Measurements from ENCODE around the gene GINM1.

Gene GINM1

DNA sequence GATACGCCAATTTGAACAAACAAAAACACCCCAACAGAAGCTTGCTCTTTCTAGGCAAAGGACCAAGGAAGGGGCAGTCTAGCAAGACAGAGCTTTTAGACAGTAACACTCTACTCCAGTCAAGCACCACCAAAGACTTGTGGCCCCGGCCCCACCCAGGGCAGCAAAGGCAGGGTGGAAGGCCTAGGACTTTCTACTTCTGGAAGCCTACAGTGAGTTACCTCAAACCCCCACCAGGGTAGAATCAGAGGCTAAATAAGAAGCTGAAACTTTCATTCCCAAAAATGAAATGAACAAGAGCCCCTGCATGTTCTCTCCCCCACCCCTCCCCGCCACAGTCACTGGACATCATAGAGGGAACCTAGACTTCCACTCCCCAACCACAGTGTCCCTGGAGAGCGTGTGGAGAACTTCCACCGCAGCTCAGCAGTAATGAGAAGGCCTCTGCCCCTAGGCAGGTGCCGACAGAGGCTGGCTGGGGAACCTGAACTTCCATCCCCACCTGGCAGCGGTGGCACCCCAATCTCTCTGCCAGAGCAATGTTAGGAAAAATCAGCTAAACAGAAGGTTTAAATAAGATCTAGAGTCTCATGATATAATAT, 42.3 kb downstream of the GINM1 start:
- TF ChIP-seq, protein P1, sequence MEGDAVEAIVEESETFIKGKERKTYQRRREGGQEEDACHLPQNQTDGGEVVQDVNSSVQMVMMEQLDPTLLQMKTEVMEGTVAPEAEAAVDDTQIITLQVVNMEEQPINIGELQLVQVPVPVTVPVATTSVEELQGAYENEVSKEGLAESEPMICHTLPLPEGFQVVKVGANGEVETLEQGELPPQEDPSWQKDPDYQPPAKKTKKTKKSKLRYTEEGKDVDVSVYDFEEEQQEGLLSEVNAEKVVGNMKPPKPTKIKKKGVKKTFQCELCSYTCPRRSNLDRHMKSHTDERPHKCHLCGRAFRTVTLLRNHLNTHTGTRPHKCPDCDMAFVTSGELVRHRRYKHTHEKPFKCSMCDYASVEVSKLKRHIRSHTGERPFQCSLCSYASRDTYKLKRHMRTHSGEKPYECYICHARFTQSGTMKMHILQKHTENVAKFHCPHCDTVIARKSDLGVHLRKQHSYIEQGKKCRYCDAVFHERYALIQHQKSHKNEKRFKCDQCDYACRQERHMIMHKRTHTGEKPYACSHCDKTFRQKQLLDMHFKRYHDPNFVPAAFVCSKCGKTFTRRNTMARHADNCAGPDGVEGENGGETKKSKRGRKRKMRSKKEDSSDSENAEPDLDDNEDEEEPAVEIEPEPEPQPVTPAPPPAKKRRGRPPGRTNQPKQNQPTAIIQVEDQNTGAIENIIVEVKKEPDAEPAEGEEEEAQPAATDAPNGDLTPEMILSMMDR (IDR thresholded peaks at IDR 0.05): no peak

GRCh38 chr6:149614337-149614736, 48.2 kb downstream of the GINM1 start:
- TF ChIP-seq, protein P1 (IDR thresholded peaks at IDR 0.05): no peak

DNA sequence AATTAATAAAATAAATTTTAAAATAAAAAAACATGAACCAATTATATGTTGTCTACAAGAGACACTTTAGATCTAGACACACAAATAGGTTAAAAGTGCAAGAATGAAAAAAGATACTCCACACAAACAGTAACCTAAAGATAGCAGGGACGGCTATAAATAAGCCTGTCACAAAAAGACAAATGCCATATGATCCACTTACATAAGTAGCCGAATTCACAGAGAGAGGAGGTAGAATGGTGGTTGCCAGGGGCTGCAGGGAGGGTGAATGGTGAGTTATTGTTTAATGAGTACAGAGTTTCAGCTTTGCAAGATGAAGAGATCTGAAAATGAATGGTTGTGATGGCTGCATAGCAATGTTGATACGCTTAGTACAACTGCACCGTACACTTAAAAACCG, 49.6 kb downstream of the GINM1 start:
- TF ChIP-seq, protein P1 (IDR thresholded peaks at IDR 0.05): no peak

DNA sequence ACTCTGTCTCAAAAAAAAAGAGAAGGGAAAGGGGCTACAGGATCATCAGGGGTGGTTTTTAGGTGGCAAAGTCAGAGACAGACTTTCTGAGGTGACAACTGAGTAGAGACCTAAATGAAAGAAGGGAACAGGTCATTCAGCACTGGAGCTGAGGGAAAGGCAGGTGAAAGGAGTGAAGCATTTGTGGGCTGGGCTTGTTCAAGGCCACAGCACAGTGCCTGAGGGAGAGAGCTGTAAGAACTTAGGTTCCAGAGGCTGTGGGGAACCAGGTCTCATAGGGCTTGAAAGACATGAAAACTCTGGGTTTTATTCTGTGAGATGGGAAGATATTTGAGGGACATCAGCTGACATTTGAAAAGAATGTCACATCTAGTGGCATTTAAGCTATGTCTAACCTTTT, 61.5 kb downstream of the GINM1 start:
- TF ChIP-seq, protein P1 (IDR thresholded peaks at IDR 0.05): no peak

GRCh38 chr6:149628875-149629510, 62.8 kb downstream of the GINM1 start:
- TF ChIP-seq, protein P1 (IDR thresholded peaks at IDR 0.05): no peak

- TF ChIP-seq, protein P1 (IDR thresholded peaks at IDR 0.05): no peak
Observed at GRCh38 chr6:149634315-149634714, 68.1 kb downstream of the GINM1 start.

- TF ChIP-seq, protein P1 (IDR thresholded peaks at IDR 0.05): no peak
Observed at GRCh38 chr6:149636124-149636523, 69.9 kb downstream of the GINM1 start.
